GM18505 (cell line): ENCODE measurements around the gene GHDC.
"Not testable (repeated sequence)": the region's sequence is repeated elsewhere in the genome, so short reads cannot be mapped to it uniquely, and the experiment has no call there.

ENCODE experiments used
- ATAC-seq: cut with Tn5 transposase; IDR thresholded peaks from one replicate; pipeline ENCODE4 v1.9.1; 2021; ENCODE audit not compliant: unreplicated experiment
- POLR2A ChIP-seq: IDR thresholded peaks from 4 replicates; pipeline ENCODE4 v1.6.1; 2011; ENCODE audit warnings: borderline replicate concordance; ENCODE audit not compliant: insufficient read depth, insufficient read length; ENCODE audit errors: extremely low read depth

Gene GHDC

GRCh38 chr17:42197564-42198156, 3.4 kb upstream of the GHDC start:
- no peak for TF ChIP-seq POLR2A
- no peak for ATAC-seq

GRCh38 chr17:42193216-42193968, 902 bp downstream of the GHDC start:
- ATAC-seq: no peak
- TF ChIP-seq POLR2A: no peak

GRCh38 chr17:42192189-42193126, 1.8 kb downstream of the GHDC start:
- TF ChIP-seq POLR2A: no peak

DNA sequence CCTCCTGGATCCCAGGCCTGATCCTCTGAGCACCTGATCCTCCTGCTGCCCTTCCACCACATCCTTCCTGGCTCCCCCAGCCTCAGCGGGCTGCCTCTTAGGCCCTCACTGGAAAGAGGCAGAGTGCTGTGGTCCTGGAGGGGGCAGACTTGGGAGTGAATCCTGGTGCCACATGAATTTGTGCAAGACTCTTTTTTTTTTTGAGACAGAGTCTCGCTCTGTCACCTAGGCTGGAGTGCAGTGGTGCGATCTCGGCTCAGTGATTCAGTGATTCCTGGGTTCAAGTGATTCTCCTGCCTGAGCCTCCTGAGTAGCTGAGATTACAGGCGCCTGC, 3.1 kb downstream of the GHDC start:
- no peak for TF ChIP-seq POLR2A
- no peak for ATAC-seq

More at GRCh38 chr17:42192189-42193126, 1.8 kb downstream of the GHDC start:
- ATAC-seq: no peak

- ATAC-seq: no peak
Measured at GRCh38 chr17:42190491-42191274, 3.6 kb downstream of the GHDC start.

DNA sequence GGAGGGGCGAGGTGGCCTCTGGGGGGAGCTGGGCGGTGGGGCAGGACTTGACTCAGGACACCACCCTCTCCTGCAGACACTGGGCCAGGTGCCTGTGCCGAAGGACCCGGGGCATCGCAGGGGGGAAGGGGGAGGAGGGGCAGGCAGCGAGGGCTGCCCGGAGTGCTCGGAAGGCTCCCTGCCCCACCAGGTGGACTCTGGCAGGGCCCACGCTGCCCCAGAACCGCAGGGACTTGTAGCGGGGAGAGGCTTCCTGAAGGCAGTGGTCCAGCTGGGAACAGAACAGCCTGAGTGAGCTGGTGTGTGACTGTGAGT, 4.7 kb downstream of the GHDC start:
- no peak for TF ChIP-seq POLR2A
- ATAC-seq: no peak

More at GRCh38 chr17:42190491-42191274, 3.6 kb downstream of the GHDC start:
- no peak for TF ChIP-seq POLR2A

DNA sequence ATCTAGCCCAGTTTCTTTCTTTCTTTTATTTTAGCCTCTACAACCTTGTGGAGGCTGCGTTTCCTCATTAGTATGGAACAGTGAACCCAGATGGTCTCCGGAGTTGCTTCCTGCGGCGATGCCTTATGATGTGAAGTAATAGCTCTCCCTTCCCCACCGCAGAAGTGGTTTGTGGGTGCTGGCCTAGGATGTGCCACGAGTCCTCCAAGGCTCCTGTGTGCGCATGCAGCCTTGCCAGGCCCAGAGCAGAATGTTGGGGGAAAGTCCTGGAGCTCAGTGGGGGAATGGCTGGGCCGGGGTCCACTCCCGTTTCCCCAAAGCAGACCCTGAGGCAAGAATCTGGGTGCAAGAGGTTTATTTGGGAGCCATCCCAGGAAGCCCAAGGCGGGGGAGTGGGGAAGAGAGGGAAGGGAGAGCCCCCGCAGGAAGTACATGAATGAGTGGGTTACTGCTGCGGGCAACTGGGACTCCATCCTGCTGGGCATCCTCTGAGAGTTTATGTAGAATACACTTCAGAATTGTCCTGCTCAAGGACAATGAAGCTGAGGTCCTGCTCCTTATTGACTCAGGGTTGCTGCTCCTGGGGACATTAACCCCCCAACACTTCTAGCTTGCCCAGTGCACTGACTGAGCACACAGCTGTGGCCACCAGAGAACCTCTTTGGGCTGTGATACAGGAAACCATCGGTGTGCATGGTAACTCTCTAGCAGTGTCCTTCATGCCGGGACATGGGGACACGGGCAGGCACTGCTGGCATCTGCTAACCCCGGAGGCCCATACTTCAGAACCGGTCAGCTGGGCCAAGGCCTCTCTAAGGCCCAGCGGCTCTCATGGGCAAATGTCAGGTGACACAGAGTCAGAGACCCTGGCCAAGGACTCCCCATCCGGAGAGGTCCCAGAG, 5.3 kb downstream of the GHDC start:
- no peak for TF ChIP-seq POLR2A
- no peak for ATAC-seq

- no peak for TF ChIP-seq POLR2A
- ATAC-seq: no peak
Measured at GRCh38 chr17:42187833-42188232, 6.5 kb downstream of the GHDC start.

DNA sequence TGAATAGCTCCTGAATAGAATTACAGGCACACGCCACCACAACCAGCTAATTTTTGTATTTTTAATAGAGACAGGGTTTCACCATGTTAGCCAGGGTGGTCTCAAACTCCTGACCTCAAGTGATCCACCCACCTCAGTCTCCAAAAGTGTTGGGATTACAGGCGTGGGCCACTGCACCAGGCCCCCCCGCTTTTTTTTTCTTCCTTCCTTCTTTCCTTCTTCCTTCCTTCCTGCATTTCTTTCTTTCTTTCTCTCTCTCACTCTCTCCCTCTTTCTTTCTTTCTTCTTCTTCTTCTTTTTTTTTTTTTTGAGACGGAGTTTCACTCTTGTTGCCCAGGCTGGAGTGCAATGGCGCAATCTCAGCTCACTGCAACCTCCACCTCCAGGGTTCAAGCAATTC, 8.1 kb downstream of the GHDC start:
- ATAC-seq: not testable (repeated sequence)

DNA sequence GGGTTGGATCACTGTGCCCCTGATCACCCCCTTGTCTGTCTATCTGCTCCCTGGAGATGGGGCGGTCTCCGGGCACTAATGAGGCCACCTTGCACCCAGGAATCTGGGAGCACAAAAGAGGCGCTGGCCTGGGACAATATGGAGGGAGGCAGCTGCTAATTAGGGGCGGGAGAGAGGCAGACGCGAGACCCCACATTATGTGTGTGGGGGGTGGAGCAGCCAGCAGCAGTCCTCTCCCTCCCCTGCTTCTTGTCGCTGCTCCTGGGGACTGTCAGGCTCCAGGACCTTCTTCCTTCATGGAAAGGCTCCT, 8.7 kb downstream of the GHDC start:
- ATAC-seq: no peak
- no peak for TF ChIP-seq POLR2A

- no peak for TF ChIP-seq POLR2A
- ATAC-seq: no peak
Measured at GRCh38 chr17:42184713-42185620, 9.3 kb downstream of the GHDC start, which contains the start of gene HCRT. HCRT (minus strand) TSS chr17:42185452; CDS start chr17:42185365, 87 bp downstream.
